NCI-H510A (cell line): ENCODE results near the gene DPP10.

ENCODE experiments used
- DNase-seq: peaks from one replicate; lab custom pipeline; 2025; lab: John Stamatoyannopoulos, UW

Gene DPP10

GRCh38 chr2:114810092-114810491, 367.7 kb downstream of the DPP10 start:
- DNase-seq, result no peak

DNA sequence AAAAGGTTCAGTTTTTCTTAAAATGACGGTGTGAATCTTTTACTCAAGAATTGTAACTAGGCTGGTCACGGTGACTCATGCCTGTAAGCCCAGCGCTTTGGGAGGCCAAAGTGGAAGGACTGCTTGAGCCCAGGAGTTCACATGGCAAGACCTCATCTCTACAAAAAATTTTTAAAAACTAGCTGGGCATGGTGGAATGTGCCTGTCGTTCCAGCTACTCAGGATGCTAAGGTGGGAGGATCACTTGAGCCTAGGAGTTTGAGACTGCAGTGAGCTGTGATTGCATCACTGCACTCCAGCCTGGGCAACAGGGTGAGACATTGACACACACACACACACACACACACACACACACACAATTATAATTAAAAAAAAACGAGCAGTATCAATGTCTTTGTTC, 369.8 kb downstream of the DPP10 start:
- no peak for DNase-seq

- no peak for DNase-seq
Observed at GRCh38 chr2:114814355-114814754, 371.9 kb downstream of the DPP10 start.

DNA sequence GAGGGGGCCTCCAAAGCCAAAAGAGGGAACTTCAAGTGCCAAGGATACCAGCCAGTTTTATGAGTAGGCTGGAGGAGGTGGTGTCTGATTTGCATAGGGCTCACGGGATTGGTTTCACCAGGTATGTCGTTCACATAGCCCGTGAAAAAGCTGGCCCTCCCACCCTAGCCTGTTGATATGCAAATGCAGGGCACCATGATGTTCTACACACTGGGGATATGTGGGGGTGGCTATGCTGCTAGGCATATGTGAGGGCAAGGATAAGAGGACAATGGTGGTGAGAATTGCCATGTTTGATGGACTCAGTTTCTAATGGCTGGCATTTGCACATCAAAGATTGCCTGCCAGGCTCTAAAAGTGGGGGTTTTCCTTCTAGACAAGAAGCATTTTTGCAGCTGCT, 378.6 kb downstream of the DPP10 start:
- no peak for DNase-seq

DNA sequence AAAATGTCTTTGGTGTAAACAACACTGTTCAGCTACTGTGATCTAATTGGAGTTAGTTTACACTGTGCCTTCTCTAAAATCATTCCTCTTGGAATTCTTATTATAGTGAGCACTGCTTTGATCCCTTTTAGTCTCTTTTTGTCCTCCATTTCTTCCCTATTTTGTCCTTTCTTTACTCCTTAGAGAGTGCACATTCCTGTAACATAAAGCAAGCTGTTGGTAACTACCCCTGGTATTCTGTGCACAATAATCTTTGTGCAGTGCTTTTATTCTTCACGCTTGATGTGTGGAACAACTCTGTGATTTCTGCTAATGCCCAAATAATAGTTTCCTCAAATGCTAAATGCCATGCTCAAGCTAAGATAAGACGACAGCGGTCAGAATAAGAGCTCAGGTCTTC, 401.5 kb downstream of the DPP10 start:
- DNase-seq, result no peak

DNA sequence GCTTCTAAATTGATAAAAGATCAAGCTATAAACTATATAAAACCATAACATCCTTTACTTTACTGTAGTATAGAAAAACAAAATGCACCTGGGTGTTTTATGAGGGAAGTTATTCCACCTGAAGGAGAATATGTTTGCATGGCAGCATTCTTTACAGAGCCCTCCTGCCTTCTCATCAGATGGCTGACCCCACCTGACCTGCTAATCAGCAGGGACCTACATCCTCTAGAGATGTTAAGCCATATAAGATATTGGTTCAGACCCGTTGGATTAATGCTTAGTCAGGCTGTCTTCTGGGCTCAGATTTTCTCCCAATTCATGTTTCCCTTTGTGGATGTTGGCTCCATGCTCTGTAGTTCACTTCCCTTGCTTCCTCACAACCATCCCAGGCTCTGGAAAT, 414.8 kb downstream of the DPP10 start:
- DNase-seq, result no peak

DNA sequence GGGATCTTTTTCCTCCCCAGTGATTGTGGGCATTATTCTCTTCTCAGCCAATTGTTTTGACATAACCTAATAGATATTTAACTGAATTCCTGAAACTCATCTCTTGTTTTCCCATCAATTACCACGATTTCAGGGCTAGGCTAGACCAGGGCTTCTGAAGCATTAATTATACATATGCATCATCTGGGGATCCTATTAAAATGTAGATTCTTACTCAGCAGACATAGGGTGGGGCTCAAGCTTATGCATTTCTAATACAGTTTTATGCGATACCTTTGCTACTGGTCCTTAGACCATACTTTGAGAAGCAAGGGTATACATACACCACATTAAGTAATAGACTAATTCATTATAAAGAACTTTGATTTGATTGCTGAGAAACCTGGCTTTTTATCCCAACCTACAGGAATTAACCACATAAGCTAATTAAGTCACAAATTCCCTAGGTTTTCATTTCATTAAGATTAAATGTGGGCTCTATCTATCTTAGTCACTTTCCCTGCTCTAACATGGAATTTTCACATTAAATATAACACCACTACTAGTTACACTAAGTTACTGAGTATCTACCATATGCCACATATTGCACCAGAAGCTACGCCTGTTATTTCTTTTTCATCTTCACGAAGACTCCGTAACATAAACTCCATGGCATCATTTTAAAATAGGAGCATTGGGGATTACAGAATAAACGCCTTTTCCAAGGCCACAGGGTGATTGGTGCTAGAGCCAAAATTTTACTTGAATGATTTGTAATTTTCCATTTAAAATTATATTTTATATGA, 417.5 kb downstream of the DPP10 start:
- no peak for DNase-seq

- no peak for DNase-seq
Observed at GRCh38 chr2:114862243-114862642, 419.8 kb downstream of the DPP10 start.

DNA sequence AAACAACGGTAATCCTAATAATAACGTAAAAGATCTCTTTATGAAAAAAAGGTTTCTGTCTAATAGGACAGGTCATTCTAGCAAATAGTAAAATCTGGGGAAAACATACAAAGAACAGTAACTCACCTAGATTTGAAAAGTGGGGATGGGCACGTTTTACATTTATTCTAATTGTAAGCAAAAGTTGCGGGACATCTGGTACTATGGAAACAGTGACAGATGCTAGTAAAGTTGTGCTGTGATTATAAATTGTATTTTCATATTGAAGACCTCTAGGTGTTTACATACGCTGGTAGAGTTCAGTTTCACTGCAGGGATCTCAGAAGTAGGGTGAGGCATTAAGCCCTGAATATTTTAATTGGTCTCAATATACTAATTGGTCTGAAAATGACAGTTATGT, 422.5 kb downstream of the DPP10 start:
- no peak for DNase-seq

- no peak for DNase-seq
Observed at GRCh38 chr2:114880046-114880445, 437.6 kb downstream of the DPP10 start.

- no peak for DNase-seq
Observed at GRCh38 chr2:114919985-114920384, 477.5 kb downstream of the DPP10 start.

- no peak for DNase-seq
Observed at GRCh38 chr2:114922076-114922475, 479.6 kb downstream of the DPP10 start.

DNA sequence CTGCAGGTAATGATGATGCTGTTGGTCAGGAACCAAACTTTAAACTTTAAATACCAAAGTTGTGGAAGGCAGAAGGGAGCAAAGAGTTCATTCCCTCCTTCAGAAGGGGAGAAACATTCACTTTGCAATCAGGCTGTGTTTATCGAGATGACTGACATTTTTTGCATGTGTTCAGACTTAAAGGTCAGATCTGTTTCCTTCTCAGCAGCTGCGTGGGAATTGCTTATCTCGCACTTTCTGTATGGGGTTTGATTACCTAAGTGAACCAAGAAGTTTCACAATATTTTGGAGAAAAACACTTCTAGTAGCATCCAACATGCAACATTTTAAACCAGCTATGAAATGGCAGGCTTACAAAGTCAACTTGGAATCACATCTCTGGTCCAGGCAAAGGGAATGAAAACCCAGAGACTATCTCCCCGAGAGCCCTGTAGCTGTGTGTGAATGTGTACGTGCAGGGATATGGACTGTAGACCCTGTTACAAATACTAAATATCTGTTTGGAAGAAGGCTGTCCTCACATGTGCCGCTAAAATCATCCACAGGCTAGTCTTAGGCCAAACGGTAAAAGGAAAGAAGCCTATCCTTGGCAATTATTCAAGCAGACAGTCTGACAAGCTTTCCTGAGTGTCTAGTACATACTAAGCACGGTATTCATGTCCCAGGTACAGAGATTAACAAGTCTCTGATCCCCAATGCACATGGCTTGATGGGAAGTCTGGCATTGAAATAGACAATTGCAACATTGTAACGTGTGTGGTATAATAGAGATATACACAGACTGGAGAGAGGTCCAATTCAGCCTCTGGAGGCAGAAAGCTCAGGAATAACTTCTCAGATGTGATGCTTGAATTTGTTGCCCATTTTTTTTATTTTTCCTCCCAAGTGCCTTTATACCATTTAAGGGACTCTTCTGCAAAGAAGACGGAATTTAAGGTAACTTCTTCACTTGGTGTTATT, 483.1 kb downstream of the DPP10 start:
- no peak for DNase-seq

- DNase-seq, result no peak
Observed at GRCh38 chr2:114926303-114926702, 483.9 kb downstream of the DPP10 start.

DNA sequence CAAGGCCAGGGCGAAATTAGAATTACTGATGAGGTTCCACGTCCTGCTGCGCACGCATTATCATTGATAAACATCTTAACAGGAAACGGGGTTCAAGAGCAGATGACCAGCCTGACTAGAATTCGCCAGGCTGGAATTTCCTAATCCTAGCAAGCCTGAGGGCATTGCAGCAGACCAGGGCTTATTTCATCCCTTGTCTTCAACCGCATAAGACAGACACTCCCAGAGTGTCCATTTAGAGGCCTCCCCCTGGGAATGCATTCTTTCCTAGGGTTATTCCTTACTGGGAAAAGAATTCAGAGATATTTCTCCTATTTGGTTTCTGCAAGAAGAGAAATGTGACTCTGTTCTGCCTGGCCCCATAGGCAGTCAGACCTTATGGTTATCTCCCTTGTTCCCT, 486.8 kb downstream of the DPP10 start:
- no peak for DNase-seq

GRCh38 chr2:114933671-114934241, 491.3 kb downstream of the DPP10 start:
- no peak for DNase-seq

DNA sequence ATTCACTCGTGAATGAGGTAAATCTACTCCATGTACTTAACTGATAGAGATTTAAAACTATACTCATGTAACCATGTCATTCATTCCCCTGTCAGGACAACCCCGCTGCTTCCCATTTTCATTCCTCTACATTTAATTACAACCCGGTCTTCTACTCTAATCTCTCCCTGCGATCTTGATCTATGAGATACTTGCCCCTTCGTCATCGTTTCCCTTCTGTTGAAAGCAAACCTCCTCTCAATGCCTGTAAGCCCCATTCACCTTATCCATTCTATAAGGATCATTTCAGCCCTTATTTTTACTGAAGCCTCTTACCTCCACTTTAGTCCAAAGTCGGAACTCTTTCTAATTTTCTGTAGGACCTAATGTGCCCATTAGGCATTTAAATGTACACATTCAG, 492.6 kb downstream of the DPP10 start:
- DNase-seq, result no peak

DNA sequence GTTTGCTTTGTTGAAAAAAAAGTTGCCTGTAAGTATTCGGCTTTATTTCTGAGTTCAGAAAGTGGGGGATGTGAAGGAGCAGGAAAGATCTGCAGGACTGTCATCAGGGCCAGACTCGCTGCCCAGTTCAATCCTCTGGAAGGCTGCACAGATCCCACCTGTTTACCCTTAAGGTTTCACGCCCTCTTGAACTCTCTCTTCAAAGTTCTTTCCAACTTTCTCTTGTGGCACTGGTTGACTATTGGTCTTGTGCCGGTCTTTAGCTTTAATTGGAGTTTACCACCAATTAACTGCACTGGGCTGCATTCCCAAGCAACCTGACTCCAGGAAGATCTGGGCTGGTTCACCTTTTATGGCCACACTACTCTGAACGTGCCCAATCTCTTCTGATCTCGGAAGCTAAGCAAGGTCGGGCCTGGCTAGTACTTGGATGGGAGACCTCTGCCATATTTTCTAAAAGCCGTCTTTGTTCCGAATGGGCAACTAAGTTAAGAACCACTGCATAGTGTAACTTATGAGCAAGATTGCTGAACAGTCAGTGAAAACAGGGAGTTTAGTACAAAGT, 495.0 kb downstream of the DPP10 start:
- no peak for DNase-seq

DNA sequence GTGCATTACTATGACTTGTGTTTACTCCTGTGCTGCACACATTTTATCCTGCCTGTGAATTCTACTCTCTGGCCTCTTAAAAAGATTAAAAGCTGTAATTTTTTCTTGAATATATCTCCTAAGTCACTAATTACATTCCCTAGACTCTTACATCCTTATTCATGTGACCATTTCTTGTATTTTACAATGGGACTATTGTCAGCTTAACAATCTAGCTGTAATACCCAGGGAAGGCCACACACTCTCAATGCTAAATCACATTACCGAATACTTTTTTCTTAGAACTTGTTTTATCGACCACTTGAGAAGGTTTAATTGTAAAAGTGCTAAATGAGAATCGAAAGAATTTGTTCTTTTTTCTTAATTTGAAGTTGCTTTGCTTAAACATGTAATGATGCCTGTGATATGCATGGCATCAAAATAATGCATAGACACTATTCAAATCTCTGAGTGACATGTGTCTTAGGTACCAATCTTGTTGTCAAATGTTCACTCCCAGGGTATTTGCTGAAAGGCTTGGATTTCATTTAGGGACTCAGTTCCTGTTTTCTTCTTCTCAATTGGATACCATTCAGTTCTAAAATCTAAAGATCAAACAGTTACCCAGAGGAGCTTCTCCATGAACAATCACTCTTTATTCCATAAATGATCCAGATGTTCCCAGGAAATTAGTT, 498.5 kb downstream of the DPP10 start:
- DNase-seq, result no peak

DNA sequence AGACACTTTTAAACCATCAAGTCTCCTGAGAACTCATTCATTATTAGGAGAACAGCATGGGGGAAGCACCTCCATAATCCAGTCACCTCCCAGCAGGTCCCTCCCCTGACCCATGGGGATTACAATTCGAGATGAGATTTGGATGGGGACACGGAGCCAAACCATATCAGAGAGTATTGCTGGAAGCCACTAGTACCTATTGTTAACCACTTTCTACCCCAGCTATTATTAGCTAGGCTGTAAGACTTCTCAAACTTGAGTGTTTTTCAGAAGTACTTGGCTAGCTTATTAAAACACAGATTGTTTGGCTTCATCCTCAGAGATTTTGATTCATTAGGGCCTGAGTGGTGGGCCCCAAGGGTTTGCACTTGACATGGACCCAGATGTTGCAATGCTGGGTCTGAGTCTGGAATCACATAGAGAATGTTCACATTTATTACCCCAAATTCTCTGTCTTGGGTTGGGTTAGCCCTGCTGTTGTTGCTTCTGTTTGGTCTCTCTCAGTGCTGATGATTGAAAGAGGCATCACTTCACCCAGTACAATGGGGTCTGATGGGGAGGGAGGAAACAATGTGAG, 506.9 kb downstream of the DPP10 start:
- no peak for DNase-seq

- no peak for DNase-seq
Observed at GRCh38 chr2:114960389-114960788, 517.9 kb downstream of the DPP10 start.

DNA sequence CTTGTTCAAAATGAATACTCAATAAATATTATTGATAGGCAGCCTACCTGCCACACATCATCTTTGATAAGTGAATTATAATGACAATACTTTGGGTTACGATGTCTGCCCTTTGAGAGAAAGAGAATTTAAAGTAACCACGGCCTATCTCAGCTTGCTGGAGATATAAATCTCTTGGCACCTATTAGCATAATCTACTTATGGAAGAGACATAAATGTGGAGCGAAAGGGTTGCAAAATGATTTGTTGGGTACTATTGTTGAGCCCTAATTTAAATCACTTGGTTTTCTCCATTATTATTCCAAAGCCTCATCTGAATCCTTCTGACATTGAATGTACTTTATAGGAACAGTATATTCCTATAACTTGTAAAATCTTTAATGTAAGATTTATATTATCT, 520.1 kb downstream of the DPP10 start:
- DNase-seq, result no peak
